ENCODE measurements around the gene VWA7.
"Not testable (repeated sequence)": the region's sequence is repeated elsewhere in the genome, so short reads cannot be mapped to it uniquely, and the experiment has no call there.

VWA7 gene

GRCh38 chr6:31821301-31822035 is 44.3 kb upstream of the VWA7 start:
- H3K27ac ChIP-seq: peak overlapping the region; percentile 35
- no peak for TF ChIP-seq CTCF (IDR thresholded peaks at IDR 0.05; ENCODE audit: low read depth, low read length)
- no peaks in the 10 kb centered on the region for H3K36me3 ChIP-seq
- H3K4me3 ChIP-seq (ENCODE audit: low read depth, low read length): peak overlapping the region; percentile 26; the same call in 1 of the 2 replicates
- H3K9me3 ChIP-seq (ENCODE audit: severe bottlenecking): peaks cover 10% of the 10 kb centered on the region
- no peak for DNase-seq
- H3K27me3 ChIP-seq (ENCODE audit: insufficient read depth, low read depth, severe bottlenecking): no peaks in the 10 kb centered on the region

DNA sequence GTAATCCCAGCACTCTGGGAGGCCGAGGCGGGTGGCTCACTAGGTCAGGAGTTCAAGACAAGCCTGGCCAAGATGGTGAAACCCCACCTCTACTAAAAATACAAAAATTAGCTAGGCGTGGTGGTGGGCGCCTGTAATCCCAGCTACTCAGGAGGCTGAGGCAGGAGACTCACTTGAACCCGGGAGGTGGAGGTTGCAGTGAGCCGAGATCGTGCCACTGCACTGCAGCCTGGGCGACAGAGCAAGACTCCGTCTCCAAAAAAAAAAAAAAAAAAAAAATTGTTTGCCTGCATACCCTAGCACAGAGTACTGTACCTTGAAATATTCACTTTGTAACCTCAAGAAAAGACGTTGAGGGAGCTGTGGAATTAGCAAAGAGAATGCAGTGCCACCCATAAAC is 43.3 kb upstream of the VWA7 start:
- H3K4me3 ChIP-seq (ENCODE audit: low read depth, low read length); H3K36me3 ChIP-seq; H3K27me3 ChIP-seq (ENCODE audit: insufficient read depth, low read depth, severe bottlenecking); H3K9me3 ChIP-seq (ENCODE audit: severe bottlenecking); H3K27ac ChIP-seq; DNase-seq: not testable (repeated sequence)

DNA sequence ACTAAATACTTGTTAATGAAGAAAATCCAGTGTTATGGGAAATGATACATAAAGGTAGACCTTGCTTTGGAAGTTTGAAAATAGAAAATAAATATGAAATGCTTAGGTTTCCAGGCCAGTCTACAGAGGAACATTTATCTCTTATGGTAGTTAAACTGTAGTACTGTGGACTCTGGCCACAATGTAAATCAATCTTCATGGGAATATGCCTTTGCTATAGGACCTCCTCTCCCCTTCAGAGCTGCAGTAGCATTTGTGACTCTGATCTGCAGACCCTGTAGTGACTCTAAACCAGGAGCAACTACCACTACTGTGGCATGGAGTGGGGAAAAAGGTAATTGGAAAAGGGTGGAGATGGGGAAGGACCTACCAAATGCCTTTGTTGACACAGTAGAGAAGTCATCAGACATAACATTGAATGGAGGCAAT is 42.8 kb upstream of the VWA7 start:
- no peak for DNase-seq
- H3K4me3 ChIP-seq (ENCODE audit: low read depth, low read length): no peak overlapping the region
- peaks cover 15% of the 10 kb centered on the region for H3K9me3 ChIP-seq (ENCODE audit: severe bottlenecking)
- H3K36me3 ChIP-seq: no peaks in the 10 kb centered on the region
- no peak for TF ChIP-seq CTCF (IDR thresholded peaks at IDR 0.05; ENCODE audit: low read depth, low read length)
- no peaks in the 10 kb centered on the region for H3K27me3 ChIP-seq (ENCODE audit: insufficient read depth, low read depth, severe bottlenecking)
- H3K27ac ChIP-seq: no peak overlapping the region

DNA sequence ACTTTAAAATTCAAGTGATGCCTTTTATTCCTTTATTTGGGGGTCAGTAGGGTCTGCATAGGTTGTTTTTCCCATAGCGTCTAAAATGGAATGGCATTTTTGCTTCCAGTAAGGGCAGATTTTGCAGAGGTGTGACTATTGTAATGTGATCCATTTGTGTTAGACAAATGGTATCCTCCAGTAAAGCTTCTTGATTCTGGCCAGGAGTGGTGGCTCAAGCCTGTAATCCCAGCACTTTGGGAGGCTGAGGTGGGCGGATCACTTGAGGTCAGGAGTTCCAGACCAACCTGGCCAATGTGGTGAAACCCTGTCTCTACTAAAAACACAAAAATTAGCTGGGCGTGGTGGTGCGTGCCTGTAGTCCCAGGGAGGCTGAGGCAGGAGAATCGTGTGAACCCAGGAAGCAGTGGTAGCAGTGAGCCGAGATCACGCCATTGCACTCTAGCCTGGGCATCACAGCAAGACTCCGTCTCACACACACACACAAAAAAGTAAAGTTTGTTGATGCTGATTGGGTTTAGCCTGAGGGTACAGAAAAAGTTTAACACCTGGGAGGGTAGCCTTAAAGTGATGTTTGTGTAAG is 40.9 kb upstream of the VWA7 start:
- H3K27ac ChIP-seq; H3K4me3 ChIP-seq (ENCODE audit: low read depth, low read length); H3K36me3 ChIP-seq; H3K27me3 ChIP-seq (ENCODE audit: insufficient read depth, low read depth, severe bottlenecking); DNase-seq: not testable (repeated sequence)
- peaks cover 31% of the 10 kb centered on the region for H3K9me3 ChIP-seq (ENCODE audit: severe bottlenecking)

GRCh38 chr6:31817133-31817928 is 40.2 kb upstream of the VWA7 start:
- H3K27ac ChIP-seq; DNase-seq; H3K36me3 ChIP-seq; H3K27me3 ChIP-seq (ENCODE audit: insufficient read depth, low read depth, severe bottlenecking); H3K4me3 ChIP-seq (ENCODE audit: low read depth, low read length): not testable (repeated sequence)
- H3K9me3 ChIP-seq (ENCODE audit: severe bottlenecking): peaks cover 31% of the 10 kb centered on the region

DNA sequence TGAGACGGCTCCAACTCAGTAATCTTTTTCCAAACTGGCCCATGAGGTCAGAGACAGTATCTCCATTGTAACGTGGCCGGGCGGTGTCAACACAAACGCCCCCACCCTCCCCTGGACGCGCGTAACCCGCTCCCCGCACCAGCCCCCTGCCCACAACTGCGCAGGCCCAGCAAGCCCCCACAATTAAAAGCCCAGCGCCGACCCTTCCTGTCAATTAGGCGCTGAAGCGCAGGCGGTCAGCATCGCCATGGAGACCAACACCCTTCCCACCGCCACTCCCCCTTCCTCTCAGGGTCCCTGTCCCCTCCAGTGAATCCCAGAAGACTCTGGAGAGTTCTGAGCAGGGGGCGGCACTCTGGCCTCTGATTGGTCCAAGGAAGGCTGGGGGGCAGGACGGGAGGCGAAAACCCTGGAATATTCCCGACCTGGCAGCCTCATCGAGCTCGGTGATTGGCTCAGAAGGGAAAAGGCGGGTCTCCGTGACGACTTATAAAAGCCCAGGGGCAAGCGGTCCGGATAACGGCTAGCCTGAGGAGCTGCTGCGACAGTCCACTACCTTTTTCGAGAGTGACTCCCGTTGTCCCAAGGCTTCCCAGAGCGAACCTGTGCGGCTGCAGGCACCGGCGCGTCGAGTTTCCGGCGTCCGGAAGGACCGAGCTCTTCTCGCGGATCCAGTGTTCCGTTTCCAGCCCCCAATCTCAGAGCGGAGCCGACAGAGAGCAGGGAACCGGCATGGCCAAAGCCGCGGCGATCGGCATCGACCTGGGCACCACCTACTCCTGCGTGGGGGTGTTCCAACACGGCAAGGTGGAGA is 38.1 kb upstream of the VWA7 start, which contains the start of the genes HSPA1A and HSPA1L:
TSS of gene HSPA1A (plus strand) at position 519 of the 814 bp plus-strand sequence. CDS start at position 733, 214 bp downstream.
TSS of gene HSPA1L (minus strand) at position 259 of the 814 bp plus-strand sequence. CDS start 3,311 bp downstream, outside the sequence.
- Histone ChIP-seq H3K27ac (no peak within 1 kb of the TSS), H3K27me3 (ENCODE audit: insufficient read depth, low read depth, severe bottlenecking) (no peaks in the 10 kb centered on the region), H3K36me3 (no peaks in the 10 kb centered on the region), H3K9me3 (ENCODE audit: severe bottlenecking) (peaks cover 40% of the 10 kb centered on the region), H3K4me3 (ENCODE audit: low read depth, low read length) (no peak within 1 kb of the TSS)
- no peak for DNase-seq
- no peak for TF ChIP-seq CTCF (IDR thresholded peaks at IDR 0.05; ENCODE audit: low read depth, low read length)
